SU-DHL-6 (cell line): Measurements from ENCODE around the gene OXNAD1.

Source experiments
- EZH2phosphoT487 ChIP-seq: fragments of 200-600 bp; sonication (generic), shearing (Covaris generic); conservative IDR thresholded peaks from 2 replicates; pipeline ENCODE4 v1.6.1; 2018; ENCODE audit warnings: mild to moderate bottlenecking, antibody characterized with exemption, low read length, moderate library complexity, mixed read lengths
- TF ChIP-seq, protein P1 (sequence below): fragments of 200-600 bp; sonication (generic); IDR thresholded peaks from one replicate; pipeline ENCODE4 v1.5.1; 2017; ENCODE audit warnings: antibody characterized with exemption, mild to moderate bottlenecking, low read length, moderate library complexity; ENCODE audit not compliant: insufficient read depth, poor library complexity, severe bottlenecking

DNA sequence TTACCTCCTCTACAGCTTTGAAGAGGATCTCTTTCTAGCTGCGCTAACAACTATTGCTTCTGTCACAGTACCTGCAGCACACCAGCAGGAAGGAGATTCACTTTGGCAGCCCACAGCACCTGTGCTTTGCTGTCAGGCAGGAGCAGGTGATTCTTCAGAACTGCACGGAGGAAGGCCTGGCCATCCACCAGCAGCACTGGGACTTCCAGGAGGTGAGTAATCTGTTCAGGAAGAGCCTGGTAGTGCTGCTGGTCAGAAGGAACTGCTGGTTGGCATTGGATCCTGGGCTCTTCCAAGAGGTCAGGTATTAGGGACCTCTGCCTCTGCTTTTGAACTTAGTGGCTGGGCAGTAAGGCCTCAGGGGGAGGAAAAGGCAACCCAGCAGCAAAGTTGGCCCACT lies 42.5 kb upstream of the OXNAD1 start:
- TF ChIP-seq, protein P1, sequence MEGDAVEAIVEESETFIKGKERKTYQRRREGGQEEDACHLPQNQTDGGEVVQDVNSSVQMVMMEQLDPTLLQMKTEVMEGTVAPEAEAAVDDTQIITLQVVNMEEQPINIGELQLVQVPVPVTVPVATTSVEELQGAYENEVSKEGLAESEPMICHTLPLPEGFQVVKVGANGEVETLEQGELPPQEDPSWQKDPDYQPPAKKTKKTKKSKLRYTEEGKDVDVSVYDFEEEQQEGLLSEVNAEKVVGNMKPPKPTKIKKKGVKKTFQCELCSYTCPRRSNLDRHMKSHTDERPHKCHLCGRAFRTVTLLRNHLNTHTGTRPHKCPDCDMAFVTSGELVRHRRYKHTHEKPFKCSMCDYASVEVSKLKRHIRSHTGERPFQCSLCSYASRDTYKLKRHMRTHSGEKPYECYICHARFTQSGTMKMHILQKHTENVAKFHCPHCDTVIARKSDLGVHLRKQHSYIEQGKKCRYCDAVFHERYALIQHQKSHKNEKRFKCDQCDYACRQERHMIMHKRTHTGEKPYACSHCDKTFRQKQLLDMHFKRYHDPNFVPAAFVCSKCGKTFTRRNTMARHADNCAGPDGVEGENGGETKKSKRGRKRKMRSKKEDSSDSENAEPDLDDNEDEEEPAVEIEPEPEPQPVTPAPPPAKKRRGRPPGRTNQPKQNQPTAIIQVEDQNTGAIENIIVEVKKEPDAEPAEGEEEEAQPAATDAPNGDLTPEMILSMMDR, result no peak
- TF ChIP-seq EZH2phosphoT487, result no peak
